Stimulated activated CD4-positive, alpha-beta T cell treated with anti-CD3 and anti-CD28 coated beads, Interleukin-15, amount 100 ng/mL, for 48 hours (primary cell): Measurements from ENCODE around the gene PDE4DIP.
"Not testable (repeated sequence)": the region's sequence is repeated elsewhere in the genome, so short reads cannot be mapped to it uniquely, and the experiment has no call there.

ENCODE experiments used
- DNase-seq, 2 donors: peaks; one replicate each; pipeline ENCODE4 v3.0.0-alpha.2; 2020; ENCODE audit warnings: low read depth in 2 of 2

PDE4DIP gene

GRCh38 chr1:148844220-148844619, at the start of gene PDE4DIP:
Gene PDE4DIP, plus strand, starts transcription at chr1:148844428. Its CDS starts 347 bp downstream, at chr1:148844775.
- DNase-seq, result peak; percentile 0 to 24

- not testable (repeated sequence) for DNase-seq
Measured at GRCh38 chr1:148808268-148808928, 35.8 kb upstream of the PDE4DIP start.

GRCh38 chr1:148808929-148809283, 35.3 kb upstream of the PDE4DIP start:
- DNase-seq, result not testable (repeated sequence)

GRCh38 chr1:148822180-148822579, 22.0 kb upstream of the PDE4DIP start:
- not testable (repeated sequence) for DNase-seq

- DNase-seq, result not testable (repeated sequence)
Measured at GRCh38 chr1:148823822-148824221, 20.4 kb upstream of the PDE4DIP start.

- DNase-seq, result not testable (repeated sequence)
Measured at GRCh38 chr1:148825029-148825428, 19.2 kb upstream of the PDE4DIP start.

GRCh38 chr1:148828531-148828930, 15.7 kb upstream of the PDE4DIP start:
- DNase-seq, result not testable (repeated sequence)

- DNase-seq, result not testable (repeated sequence)
Measured at GRCh38 chr1:148828962-148829361, 15.3 kb upstream of the PDE4DIP start.

- DNase-seq, result not testable (repeated sequence)
Measured at GRCh38 chr1:148829365-148829764, 14.9 kb upstream of the PDE4DIP start.

- not testable (repeated sequence) for DNase-seq
Measured at GRCh38 chr1:148841262-148841661, 3.0 kb upstream of the PDE4DIP start.

- DNase-seq, result not testable (repeated sequence)
Measured at GRCh38 chr1:148844651-148845050, 423 bp downstream of the PDE4DIP start.

GRCh38 chr1:148845068-148845467, 840 bp downstream of the PDE4DIP start:
- DNase-seq, result not testable (repeated sequence)

GRCh38 chr1:148850347-148850746, 6.1 kb downstream of the PDE4DIP start:
- DNase-seq, result not testable (repeated sequence)

GRCh38 chr1:148850840-148851239, 6.6 kb downstream of the PDE4DIP start:
- not testable (repeated sequence) for DNase-seq

GRCh38 chr1:148851684-148852083, 7.5 kb downstream of the PDE4DIP start:
- DNase-seq, result not testable (repeated sequence)

- not testable (repeated sequence) for DNase-seq
Measured at GRCh38 chr1:148853363-148853762, 9.1 kb downstream of the PDE4DIP start.

GRCh38 chr1:148854063-148854462, 9.8 kb downstream of the PDE4DIP start:
- not testable (repeated sequence) for DNase-seq

GRCh38 chr1:148855367-148855766, 11.1 kb downstream of the PDE4DIP start:
- DNase-seq, result not testable (repeated sequence)

GRCh38 chr1:148860049-148860448, 15.8 kb downstream of the PDE4DIP start:
- not testable (repeated sequence) for DNase-seq

GRCh38 chr1:148860579-148861259, 16.5 kb downstream of the PDE4DIP start:
- not testable (repeated sequence) for DNase-seq

- DNase-seq, result not testable (repeated sequence)
Measured at GRCh38 chr1:148862590-148862989, 18.4 kb downstream of the PDE4DIP start.

GRCh38 chr1:148868924-148869633, 24.9 kb downstream of the PDE4DIP start:
- not testable (repeated sequence) for DNase-seq

GRCh38 chr1:148869634-148869961, 25.4 kb downstream of the PDE4DIP start:
- DNase-seq, result not testable (repeated sequence)
